HepG2 (cell line): ENCODE measurements around the gene RPL22L1. TPM values are rescaled to one million over a fixed set of nuclear protein-coding genes. Genes with fewer than 3 reads are reported as not detected.

Experiments used
- FOXM1 ChIP-seq: sonication (generic); formaldehyde crosslinking; IDR thresholded peaks from 2 replicates; pipeline ENCODE4 v1.5.0; 2020; ENCODE audit warnings: missing genetic modification reagents
- MTA3 ChIP-seq: sonication (generic); formaldehyde crosslinking; IDR thresholded peaks from 2 replicates; pipeline ENCODE4 v1.4.0; 2020; ENCODE audit warnings: missing genetic modification reagents
- NFKBIZ ChIP-seq: IDR thresholded peaks from 2 replicates; pipeline ENCODE4 v1.6.1; 2018; ENCODE audit warnings: missing genetic modification reagents, missing compliant biosample characterization
- RFX1 ChIP-seq: fragments of 450-650 bp; IDR thresholded peaks from 2 replicates; pipeline ENCODE4 v1.6.1; 2017
- SOX5 ChIP-seq: IDR thresholded peaks from 2 replicates; pipeline ENCODE4 v1.6.1; 2016; ENCODE audit warnings: borderline replicate concordance
- SRF ChIP-seq: IDR thresholded peaks from 2 replicates; pipeline ENCODE4 v1.6.1; 2011; ENCODE audit warnings: mild to moderate bottlenecking, low read depth, low read length, moderate library complexity
- SSRP1 ChIP-seq: IDR thresholded peaks from 2 replicates; pipeline ENCODE4 v1.6.1; 2016; ENCODE audit warnings: control low read depth
- polyA plus RNA-seq, 8 experiments: library from polyadenylated mRNA; depleted of rRNA in 3 of 8; stranded (reverse) in 7 of 8; unstranded in 1 of 8; fragments of >200 nt; fragmentation: Illumina TruSeq in 4 of 8; extraction: Trizol in 4 of 8; gene quantifications; 2 replicates each; pipeline versions ENCODE4 v1.2.1 to v1.2.3, GENCODE V29; 2011 to 2016; ENCODE audit warnings: low read depth in 4 of 8, missing spikeins in 1 of 8, mixed read lengths in 1 of 8; ENCODE audit not compliant: insufficient read depth in 1 of 8
- total RNA-seq, 5 experiments: library from RNA; depleted of rRNA; stranded (reverse); fragments of >200 nt; fragmentation: Illumina TruSeq; extraction: Trizol; gene quantifications; 2 replicates each; pipeline ENCODE4 v1.2.3, GENCODE V29; 2016; ENCODE audit warnings: low read depth in 1 of 5
- TF ChIP-seq, protein P1 (sequence below), 2 experiments: sonication (generic) in 1 of 2; formaldehyde crosslinking in 1 of 2; IDR thresholded peaks; 2 replicates each; pipeline versions ENCODE4 v1.4.0 to v1.6.1; 2016 to 2020; ENCODE audit warnings: borderline replicate concordance in 1 of 2, low read depth in 1 of 2, mild to moderate bottlenecking in 1 of 2, missing genetic modification reagents in 1 of 2
- TF ChIP-seq, protein P2 (sequence below): sonication (generic); formaldehyde crosslinking; IDR thresholded peaks from 2 replicates; pipeline ENCODE4 v1.5.0; 2020; ENCODE audit warnings: missing genetic modification reagents, mild to moderate bottlenecking, borderline replicate concordance
- TF ChIP-seq, protein P3 (sequence below): sonication (generic); formaldehyde crosslinking; IDR thresholded peaks from 2 replicates; pipeline ENCODE4 v1.8.1; 2023; ENCODE audit warnings: mild to moderate bottlenecking, missing genetic modification reagents, borderline replicate concordance
- TF ChIP-seq, protein P4 (sequence below): sonication (generic); formaldehyde crosslinking; IDR thresholded peaks from 2 replicates; pipeline ENCODE4 v1.5.0; 2020; ENCODE audit warnings: mild to moderate bottlenecking, missing genetic modification reagents, borderline replicate concordance
- TF ChIP-seq, protein P5 (sequence below): sonication (generic); formaldehyde crosslinking; IDR thresholded peaks from 2 replicates; pipeline ENCODE4 v1.9.0; 2022; ENCODE audit warnings: low read depth, missing genetic modification reagents

The RPL22L1 gene
- total and polyA plus RNA-seq, 2 of the 13 experiments (the other 11 are each of a cell fraction or from before 2014, with no cell fraction given), result 42.7 to 152 TPM

DNA sequence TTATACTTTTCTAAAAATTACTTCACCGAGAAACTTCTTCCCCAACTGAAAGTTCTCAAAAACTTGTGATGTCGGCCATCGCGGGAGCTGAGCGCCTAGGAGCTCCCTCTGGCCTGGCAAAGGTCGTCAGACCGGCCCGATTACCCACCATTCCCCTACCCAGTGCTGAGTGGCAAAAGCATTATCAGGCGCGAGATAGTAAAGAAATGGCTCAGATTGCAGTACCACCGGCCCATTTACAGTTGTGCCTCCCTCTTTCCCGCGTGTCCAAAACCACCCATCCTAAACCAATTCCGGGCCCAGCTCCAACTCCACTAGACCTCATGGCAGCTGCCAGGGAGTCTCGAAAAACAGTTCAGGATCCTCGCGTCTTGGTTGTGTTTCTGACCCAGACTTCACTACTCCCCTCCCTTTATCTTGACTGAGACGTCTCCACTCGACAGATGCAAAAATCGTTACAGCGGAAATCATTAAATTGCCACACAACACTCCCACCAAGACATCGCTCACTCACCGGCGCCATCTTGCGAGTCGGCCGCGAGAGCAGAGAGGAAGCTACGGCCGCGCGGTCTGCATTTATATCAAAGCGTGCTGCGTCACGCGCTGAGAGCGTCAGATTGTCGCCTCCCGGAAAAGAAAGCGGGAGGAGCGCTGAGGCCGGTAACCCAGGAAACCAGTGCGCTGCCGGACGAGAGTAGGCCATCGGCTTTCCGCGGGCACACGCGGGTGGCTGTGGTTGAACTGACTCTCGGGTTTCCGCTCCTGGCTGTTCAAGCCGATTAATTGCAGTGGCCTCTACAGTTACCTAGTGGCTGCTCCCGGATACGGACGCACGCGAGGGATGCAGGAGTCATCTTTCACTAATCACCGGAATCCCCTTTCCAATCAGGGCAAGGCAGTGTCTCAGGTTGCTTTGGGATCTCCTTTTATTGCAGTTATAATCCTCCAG is at the start of gene RPL22L1 (continued):
- TF ChIP-seq, protein P1, sequence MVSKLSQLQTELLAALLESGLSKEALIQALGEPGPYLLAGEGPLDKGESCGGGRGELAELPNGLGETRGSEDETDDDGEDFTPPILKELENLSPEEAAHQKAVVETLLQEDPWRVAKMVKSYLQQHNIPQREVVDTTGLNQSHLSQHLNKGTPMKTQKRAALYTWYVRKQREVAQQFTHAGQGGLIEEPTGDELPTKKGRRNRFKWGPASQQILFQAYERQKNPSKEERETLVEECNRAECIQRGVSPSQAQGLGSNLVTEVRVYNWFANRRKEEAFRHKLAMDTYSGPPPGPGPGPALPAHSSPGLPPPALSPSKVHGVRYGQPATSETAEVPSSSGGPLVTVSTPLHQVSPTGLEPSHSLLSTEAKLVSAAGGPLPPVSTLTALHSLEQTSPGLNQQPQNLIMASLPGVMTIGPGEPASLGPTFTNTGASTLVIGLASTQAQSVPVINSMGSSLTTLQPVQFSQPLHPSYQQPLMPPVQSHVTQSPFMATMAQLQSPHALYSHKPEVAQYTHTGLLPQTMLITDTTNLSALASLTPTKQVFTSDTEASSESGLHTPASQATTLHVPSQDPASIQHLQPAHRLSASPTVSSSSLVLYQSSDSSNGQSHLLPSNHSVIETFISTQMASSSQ (IDR thresholded peaks at IDR 0.05; ENCODE audit: low read depth), result no peak
- TF ChIP-seq, protein P1 (CRISPR knock-in tag; IDR thresholded peaks at IDR 0.05; ENCODE audit: borderline replicate concordance), result peak; percentile 80
- TF ChIP-seq SSRP1 (CRISPR knock-in tag) (peak; percentile 95), RFX1 (peak; percentile 73), SRF (no peak), FOXM1 (CRISPR knock-in tag) (no peak), MTA3 (no peak), SOX5 (CRISPR knock-in tag) (peak; percentile 50; the same call in 1 of the 2 replicates), NFKBIZ (CRISPR knock-in tag) (no peak)
- TF ChIP-seq, protein P2, sequence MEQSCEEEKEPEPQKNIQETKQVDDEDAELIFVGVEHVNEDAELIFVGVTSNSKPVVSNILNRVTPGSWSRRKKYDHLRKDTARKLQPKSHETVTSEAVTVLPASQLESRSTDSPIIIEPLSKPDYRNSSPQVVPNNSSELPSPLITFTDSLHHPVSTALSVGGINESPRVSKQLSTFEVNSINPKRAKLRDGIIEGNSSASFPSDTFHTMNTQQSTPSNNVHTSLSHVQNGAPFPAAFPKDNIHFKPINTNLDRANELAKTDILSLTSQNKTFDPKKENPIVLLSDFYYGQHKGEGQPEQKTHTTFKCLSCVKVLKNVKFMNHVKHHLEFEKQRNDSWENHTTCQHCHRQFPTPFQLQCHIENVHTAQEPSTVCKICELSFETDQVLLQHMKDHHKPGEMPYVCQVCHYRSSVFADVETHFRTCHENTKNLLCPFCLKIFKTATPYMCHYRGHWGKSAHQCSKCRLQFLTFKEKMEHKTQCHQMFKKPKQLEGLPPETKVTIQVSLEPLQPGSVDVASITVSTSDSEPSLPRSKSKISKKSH, result no peak; the same call in 1 of the 2 replicates
- TF ChIP-seq, protein P3, sequence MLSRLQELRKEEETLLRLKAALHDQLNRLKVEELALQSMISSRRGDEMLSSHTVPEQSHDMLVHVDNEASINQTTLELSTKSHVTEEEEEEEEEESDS, result peak; percentile 82; the same call in 1 of the 2 replicates
- TF ChIP-seq, protein P4, sequence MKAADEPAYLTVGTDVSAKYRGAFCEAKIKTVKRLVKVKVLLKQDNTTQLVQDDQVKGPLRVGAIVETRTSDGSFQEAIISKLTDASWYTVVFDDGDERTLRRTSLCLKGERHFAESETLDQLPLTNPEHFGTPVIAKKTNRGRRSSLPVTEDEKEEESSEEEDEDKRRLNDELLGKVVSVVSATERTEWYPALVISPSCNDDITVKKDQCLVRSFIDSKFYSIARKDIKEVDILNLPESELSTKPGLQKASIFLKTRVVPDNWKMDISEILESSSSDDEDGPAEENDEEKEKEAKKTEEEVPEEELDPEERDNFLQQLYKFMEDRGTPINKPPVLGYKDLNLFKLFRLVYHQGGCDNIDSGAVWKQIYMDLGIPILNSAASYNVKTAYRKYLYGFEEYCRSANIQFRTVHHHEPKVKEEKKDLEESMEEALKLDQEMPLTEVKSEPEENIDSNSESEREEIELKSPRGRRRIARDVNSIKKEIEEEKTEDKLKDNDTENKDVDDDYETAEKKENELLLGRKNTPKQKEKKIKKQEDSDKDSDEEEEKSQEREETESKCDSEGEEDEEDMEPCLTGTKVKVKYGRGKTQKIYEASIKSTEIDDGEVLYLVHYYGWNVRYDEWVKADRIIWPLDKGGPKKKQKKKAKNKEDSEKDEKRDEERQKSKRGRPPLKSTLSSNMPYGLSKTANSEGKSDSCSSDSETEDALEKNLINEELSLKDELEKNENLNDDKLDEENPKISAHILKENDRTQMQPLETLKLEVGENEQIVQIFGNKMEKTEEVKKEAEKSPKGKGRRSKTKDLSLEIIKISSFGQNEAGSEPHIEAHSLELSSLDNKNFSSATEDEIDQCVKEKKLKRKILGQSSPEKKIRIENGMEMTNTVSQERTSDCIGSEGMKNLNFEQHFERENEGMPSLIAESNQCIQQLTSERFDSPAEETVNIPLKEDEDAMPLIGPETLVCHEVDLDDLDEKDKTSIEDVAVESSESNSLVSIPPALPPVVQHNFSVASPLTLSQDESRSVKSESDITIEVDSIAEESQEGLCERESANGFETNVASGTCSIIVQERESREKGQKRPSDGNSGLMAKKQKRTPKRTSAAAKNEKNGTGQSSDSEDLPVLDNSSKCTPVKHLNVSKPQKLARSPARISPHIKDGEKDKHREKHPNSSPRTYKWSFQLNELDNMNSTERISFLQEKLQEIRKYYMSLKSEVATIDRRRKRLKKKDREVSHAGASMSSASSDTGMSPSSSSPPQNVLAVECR (CRISPR knock-in tag), result peak; percentile 92
- TF ChIP-seq, protein P5, sequence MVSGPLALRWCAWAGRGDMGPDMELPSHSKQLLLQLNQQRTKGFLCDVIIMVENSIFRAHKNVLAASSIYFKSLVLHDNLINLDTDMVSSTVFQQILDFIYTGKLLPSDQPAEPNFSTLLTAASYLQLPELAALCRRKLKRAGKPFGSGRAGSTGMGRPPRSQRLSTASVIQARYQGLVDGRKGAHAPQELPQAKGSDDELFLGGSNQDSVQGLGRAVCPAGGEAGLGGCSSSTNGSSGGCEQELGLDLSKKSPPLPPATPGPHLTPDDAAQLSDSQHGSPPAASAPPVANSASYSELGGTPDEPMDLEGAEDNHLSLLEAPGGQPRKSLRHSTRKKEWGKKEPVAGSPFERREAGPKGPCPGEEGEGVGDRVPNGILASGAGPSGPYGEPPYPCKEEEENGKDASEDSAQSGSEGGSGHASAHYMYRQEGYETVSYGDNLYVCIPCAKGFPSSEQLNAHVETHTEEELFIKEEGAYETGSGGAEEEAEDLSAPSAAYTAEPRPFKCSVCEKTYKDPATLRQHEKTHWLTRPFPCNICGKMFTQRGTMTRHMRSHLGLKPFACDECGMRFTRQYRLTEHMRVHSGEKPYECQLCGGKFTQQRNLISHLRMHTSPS, result no peak
